ENCODE results near the gene SMIM1.

DNA sequence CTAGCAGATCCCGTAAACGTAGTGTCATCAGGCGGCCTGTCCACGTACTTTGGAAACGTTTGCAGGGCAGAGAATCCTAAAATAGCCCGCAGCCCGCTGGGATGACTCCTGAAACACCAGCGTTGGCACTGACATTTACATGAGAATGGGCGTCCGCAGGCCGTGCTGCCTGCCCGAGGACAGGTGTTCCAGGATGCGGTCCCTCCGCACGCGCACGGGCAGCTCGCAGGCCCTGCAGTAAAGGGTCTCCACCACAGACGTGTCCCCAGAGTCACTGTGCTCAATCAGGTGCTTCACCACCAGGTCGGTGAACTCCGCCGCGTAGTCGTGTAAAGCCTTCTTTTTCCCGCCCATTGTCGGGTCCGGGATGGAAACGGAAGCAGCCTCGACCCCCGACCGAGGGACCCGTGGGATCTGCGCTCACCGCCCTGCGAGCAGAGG is 26.1 kb upstream of the SMIM1 start:
- TF ChIP-seq CTCF (conservative IDR thresholded peaks at IDR 0.05; ENCODE audit: low read length): no peak
- no peak for TF ChIP-seq EZH2phosphoT487 (IDR thresholded peaks at IDR 0.05; ENCODE audit: borderline replicate concordance)

Measured in Loucy (cell line).